Naive B cell (primary cell): ENCODE data around the gene PRKG1. TPM values are rescaled to one million over a fixed set of nuclear protein-coding genes. Genes with fewer than 3 reads are reported as not detected.

ENCODE experiments used
- ATAC-seq, 2 donors: fragments of 150-1000 bp; cut with Tn5 transposase; 2 replicates each; pipeline ENCODE4 v1.10.0; 2021; ENCODE audit warnings: low read depth in 2 of 2, mild to moderate bottlenecking in 2 of 2, moderate library complexity in 2 of 2
- DNase-seq: peaks from one replicate; pipeline ENCODE4 v3.0.0; 2022
- H3K27ac Mint-ChIP-seq, 6 donors: one replicate each; pipeline ENCODE4 v1.8.0; 2020 to 2022; ENCODE audit warnings: mild to moderate bottlenecking in 6 of 6, mixed read lengths in 6 of 6, moderate library complexity in 5 of 6, inconsistent platforms in 2 of 6
- H3K27me3 Mint-ChIP-seq, 3 donors: one replicate each; pipeline ENCODE4 v1.8.0; 2021 to 2022; ENCODE audit warnings: mixed read lengths in 3 of 3, mild to moderate bottlenecking in 1 of 3
- H3K36me3 Mint-ChIP-seq, 2 donors: one replicate each; pipeline ENCODE4 v1.8.0; 2020 to 2022; ENCODE audit warnings: mixed read lengths in 2 of 2, inconsistent platforms in 1 of 2, mild to moderate bottlenecking in 1 of 2
- H3K4me1 Mint-ChIP-seq, 3 donors: one replicate each; pipeline ENCODE4 v1.8.0; 2020 to 2022; ENCODE audit warnings: mixed read lengths in 3 of 3, inconsistent platforms in 1 of 3, mild to moderate bottlenecking in 1 of 3, moderate library complexity in 1 of 3
- H3K4me3 Mint-ChIP-seq, 8 donors: one replicate each; pipeline ENCODE4 v1.8.0; 2020 to 2022; ENCODE audit warnings: mild to moderate bottlenecking in 8 of 8, mixed read lengths in 8 of 8, moderate library complexity in 8 of 8, inconsistent platforms in 2 of 8
- H3K9me3 Mint-ChIP-seq, 7 donors: one replicate each; pipeline ENCODE4 v1.8.0; 2020 to 2022; ENCODE audit warnings: mixed read lengths in 7 of 7, mild to moderate bottlenecking in 5 of 7, inconsistent platforms in 2 of 7, moderate library complexity in 1 of 7
- polyA plus RNA-seq, 6 donors: library from polyadenylated mRNA; unstranded; fragments of 300-500 nt; fragmentation: Illumina TruSeq; gene quantifications; one replicate each; pipeline ENCODE4 v1.2.3, GENCODE V29; 2021; ENCODE audit warnings: low read depth in 6 of 6

Gene PRKG1
- polyA plus RNA-seq, 6 donors from 2014 or later: 0.21 TPM; not detected in 5

DNA sequence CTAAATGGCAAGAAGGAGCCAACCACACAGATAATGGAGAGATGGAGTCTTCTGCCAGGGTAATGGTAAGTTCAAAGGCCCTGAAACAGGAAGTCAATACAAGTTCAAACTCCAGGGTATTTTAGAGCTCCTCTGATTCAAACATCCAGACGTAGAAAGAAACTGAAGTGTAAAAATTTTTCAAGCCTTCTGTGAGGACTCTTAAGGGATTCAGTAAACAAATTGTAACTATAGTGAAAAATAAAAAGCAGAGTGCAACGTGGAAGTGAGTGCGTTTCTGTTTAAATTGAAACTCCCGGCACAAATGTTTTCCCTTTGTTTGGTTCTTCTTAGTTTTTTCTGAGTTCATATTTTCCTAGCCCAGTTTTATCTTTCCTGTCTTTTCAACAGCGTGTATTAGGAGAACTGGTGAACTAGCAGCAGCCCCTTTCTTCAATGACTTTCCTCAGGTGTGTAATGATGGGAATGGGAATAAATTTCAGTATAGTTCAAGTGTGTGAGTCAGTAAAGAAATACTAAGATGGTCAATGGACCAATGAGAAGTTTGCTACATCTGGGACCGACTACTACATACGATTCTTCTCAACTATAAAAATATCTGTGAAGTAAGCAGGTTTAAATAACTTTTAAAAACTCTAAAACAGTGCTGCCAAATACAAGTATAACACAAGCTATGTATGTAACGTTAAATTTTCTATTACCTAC lies 326.3 kb downstream of the PRKG1 start:
- Mint-ChIP-seq H3K9me3 (no peaks in the 10 kb centered on the region), H3K4me1 (no peaks in the 10 kb centered on the region), H3K27me3 (no peaks in the 10 kb centered on the region), H3K27ac (no peak overlapping the region), H3K4me3 (no peak overlapping the region), H3K36me3 (no peaks in the 10 kb centered on the region)
- no peak for DNase-seq
- no peak for ATAC-seq

DNA sequence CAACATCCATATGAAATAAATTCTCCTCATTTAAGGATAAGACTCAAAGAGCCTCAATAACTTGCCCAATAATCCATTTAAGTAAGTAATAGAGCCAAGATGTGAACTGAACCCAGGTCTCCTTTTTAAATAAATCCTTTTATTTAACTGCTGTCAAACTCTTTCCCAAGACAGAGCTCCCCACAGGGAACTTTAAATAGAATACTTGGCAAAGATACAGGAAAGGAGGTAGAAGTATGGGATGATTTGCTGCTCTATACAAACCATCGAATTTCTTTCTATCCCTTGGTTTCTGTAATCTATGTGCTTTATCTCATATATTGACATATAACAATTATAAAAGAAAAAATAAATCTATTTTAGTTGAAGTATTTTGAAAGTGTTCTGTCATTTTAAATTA lies 329.2 kb downstream of the PRKG1 start:
- ATAC-seq (no peak), DNase-seq (no peak)
- no peak overlapping the region for H3K27ac Mint-ChIP-seq
- H3K4me1 Mint-ChIP-seq: no peaks in the 10 kb centered on the region
- no peaks in the 10 kb centered on the region for H3K27me3 Mint-ChIP-seq
- H3K36me3 Mint-ChIP-seq: no peaks in the 10 kb centered on the region
- H3K4me3 Mint-ChIP-seq: no peak overlapping the region
- H3K9me3 Mint-ChIP-seq: no peaks in the 10 kb centered on the region

DNA sequence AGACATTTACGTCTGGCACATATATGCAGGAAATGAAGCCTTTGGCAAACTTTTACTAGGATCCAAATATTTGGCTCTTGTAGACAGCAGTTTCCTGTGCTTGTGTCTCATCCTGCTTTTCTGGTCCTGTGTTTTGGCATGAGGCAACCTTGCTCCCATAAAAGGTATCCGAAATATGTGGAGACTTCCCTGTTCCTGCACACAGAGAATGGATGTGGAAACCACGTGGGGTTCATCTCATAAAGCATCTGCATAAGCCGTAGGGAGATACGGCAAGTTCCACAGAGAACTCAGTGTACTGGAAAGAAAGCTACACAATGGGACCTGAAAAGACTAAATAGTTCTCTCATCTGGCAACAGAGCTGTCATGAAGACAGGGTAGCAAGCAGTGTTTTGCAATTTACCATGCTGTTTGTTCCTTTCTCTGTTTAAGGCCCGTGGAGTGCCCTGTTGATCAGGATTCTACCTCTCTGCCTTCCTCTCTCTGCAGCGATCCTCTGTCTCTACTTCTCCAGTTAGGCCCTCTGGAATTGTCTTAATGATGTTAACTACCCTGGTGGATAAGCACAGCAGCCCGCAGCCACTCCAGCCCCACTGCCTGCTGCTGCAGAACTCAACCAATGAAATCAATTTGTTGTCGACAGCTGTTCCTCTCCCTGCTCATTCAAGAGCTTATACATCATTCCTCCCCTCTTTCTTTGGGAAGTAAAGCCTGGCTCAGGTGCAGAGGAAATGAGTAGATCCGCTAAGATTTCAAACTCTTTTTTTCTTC lies 331.5 kb downstream of the PRKG1 start:
- ATAC-seq (no peak), DNase-seq (no peak)
- no peaks in the 10 kb centered on the region for H3K4me1 Mint-ChIP-seq
- no peak overlapping the region for H3K27ac Mint-ChIP-seq
- H3K36me3 Mint-ChIP-seq: no peaks in the 10 kb centered on the region
- no peak overlapping the region for H3K4me3 Mint-ChIP-seq
- H3K27me3 Mint-ChIP-seq: no peaks in the 10 kb centered on the region
- no peaks in the 10 kb centered on the region for H3K9me3 Mint-ChIP-seq

DNA sequence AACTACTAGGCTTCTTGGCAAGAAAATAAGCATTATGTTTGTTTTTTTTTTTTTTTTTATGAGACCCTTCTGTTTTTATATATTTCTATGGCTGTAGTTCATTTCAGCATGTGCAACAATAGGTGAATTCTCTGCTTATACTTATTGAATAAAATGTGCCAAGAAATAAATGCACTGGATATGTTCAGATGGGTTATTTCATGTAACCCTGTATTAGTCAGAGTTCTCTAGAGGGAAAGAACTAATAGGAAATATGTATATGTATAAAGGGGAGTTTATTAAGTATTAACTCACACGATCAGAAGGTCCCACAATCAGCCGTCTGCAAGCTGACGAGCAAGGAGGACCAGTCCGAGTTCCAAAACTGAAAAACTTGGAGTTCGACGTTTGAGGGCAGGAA lies 332.3 kb downstream of the PRKG1 start:
- Mint-ChIP-seq H3K4me3 (no peak overlapping the region), H3K27me3 (no peaks in the 10 kb centered on the region), H3K9me3 (no peaks in the 10 kb centered on the region), H3K4me1 (no peaks in the 10 kb centered on the region), H3K36me3 (no peaks in the 10 kb centered on the region), H3K27ac (no peak overlapping the region)
- DNase-seq: no peak
- no peak for ATAC-seq

DNA sequence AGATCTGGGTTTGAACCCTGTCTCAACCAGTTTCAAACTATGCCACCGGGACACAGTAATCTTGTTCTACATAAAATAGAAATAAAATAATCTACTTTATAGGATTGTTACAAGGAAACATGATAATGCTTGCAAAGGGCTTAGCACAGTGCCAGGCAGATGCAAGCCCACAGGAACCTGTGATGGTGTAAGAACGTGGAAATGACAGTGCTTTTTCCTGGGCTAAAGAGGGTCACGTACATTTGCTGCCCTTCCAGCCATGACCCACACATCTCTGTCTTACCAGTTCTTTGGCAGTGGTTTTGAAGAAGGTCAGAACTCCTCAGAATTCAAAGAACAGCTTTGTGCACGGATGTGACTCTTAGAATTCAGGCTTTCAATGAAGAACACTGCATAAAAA lies 342.2 kb downstream of the PRKG1 start:
- no peaks in the 10 kb centered on the region for H3K36me3 Mint-ChIP-seq
- DNase-seq (no peak), ATAC-seq (no peak)
- no peaks in the 10 kb centered on the region for H3K4me1 Mint-ChIP-seq
- H3K4me3 Mint-ChIP-seq: no peak overlapping the region
- no peak overlapping the region for H3K27ac Mint-ChIP-seq
- H3K27me3 Mint-ChIP-seq: peaks cover 0 to 6% (median 0%) of the 10 kb centered on the region in 3 donors
- H3K9me3 Mint-ChIP-seq: peaks cover 0 to 2% (median 0%) of the 10 kb centered on the region in 7 donors

DNA sequence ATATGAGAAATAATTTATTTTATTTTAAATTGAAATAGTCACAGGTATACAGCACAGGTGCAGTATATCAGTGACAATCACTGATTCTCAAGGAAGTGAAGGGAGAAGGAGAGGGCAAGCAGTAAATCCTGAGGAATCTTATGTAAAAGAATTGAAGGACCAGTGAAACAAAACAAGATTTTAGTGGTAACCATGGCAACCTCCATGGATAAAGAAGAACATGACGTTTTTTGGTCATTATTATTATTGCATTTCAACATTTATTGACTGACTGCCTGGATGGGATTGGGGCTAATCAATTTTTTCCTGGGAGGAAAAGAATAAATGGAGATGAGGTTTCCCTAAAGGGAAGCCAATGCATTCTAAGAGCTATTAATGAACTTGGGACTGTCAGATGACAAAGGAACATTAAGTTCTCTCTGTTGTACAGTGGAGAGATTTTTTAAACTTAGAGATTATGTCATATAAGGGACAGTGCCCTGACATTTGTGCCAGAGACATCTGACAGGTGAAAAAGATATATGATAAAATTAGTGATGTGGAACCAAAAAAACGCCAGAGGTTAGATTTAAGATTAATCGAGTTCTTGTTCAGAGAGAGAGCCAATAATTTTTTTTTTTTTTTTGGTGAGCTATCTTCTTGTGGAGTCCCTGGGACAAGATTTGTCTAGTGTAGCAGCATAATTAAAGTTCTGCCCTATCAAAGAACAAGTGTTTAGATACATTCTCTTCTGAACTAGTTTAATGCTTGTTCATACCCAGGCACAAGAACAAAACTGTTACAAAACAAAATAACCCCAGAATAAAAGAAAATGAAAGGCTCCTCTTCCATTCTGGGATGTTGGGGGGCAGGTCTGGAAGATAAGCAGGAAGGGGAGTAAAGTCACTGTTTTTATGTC lies 345.2 kb downstream of the PRKG1 start:
- H3K36me3 Mint-ChIP-seq: no peaks in the 10 kb centered on the region
- H3K4me1 Mint-ChIP-seq: peaks cover 0 to 6% (median 2%) of the 10 kb centered on the region in 3 donors
- H3K27me3 Mint-ChIP-seq: peaks cover 0 to 14% (median 5%) of the 10 kb centered on the region in 3 donors
- DNase-seq: no peak
- no peak for ATAC-seq
- no peak overlapping the region for H3K4me3 Mint-ChIP-seq
- peaks cover 0 to 4% (median 0%) of the 10 kb centered on the region in 7 donors for H3K9me3 Mint-ChIP-seq
- H3K27ac Mint-ChIP-seq: peak overlapping the region in 1 of 6 donors; percentile 49

DNA sequence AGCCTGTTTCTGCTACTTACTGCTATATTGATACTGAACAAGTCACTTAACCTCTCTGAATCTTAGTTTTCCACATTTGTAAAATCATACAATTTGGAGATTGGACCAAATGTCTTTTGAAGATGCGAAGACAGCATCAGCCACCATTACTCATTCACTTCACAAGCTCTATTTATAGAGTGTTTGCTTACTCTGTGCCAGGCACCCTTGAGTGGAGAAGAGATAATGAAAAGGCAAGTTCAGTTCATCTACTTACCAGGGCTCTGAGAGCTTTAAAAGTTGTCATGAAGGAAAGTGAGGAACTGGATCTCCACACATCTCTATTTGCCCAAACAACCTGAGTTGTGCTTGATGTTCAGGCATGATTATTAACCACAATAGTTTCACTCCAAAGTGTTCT lies 347.6 kb downstream of the PRKG1 start:
- Mint-ChIP-seq H3K27me3 (peaks cover 5 to 14% (median 6%) of the 10 kb centered on the region in 3 donors), H3K27ac (no peak overlapping the region), H3K9me3 (peaks cover 0 to 4% (median 0%) of the 10 kb centered on the region in 7 donors), H3K36me3 (no peaks in the 10 kb centered on the region), H3K4me1 (peaks cover 0 to 6% (median 2%) of the 10 kb centered on the region in 3 donors), H3K4me3 (no peak overlapping the region)
- DNase-seq: no peak
- no peak for ATAC-seq

DNA sequence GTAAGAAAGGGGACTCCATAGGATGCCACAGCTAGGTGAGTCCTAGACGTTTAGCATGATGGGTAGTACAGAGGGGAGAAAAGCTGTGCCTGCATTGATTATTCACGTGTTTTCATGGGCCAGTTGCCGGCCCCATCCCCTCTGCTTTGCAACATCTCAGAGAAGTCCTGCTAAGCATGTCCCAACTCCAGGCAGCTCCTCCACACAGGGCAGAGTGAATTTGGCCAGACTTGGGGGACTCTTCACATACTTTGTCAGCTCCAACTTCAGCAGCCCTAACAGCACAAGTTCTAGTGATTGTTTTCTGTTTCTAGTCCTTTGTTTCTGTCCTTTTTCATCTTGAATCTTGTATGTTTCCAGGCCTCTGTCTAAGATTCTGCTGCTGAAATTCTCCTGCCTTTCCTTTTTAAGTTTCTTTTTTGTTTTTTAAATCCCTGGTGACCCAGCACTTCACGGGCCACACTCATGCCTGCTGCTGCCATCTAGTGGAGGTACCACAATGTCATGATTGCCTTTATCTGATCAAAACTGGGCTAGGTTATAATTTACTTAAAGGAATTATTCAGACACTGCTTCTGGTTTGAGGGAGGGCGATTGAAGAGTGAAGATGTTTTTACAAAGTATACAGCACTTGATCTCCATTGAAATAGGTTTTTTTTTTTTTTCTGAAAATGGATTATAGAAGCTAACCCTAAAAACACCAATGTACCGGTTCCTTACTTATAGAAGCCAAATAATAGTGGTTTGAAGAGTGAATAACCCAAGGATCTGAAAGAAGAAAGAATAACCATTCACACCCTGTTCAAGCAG lies 348.2 kb downstream of the PRKG1 start:
- ATAC-seq (no peak), DNase-seq (no peak)
- Mint-ChIP-seq H3K27ac (no peak overlapping the region), H3K36me3 (no peaks in the 10 kb centered on the region), H3K4me3 (no peak overlapping the region), H3K27me3 (peaks cover 5 to 14% (median 8%) of the 10 kb centered on the region in 3 donors), H3K9me3 (peaks cover 0 to 4% (median 0%) of the 10 kb centered on the region in 7 donors), H3K4me1 (peaks cover 0 to 6% (median 2%) of the 10 kb centered on the region in 3 donors)

DNA sequence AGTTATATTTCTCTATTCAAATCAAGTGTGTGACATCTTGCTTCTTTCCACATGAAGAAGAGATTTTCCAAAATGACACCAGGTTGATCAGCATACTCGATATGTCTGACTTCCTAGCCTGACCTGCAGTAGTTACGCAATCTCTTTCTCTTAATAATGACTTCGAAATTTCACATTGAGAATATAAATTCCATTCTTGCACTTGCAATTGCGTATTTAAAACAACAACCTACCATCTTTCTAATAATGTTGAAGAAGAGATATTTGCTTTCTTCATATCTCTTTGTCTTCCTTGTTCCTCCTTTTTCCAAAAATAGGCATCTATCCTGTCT lies 348.8 kb downstream of the PRKG1 start:
- no peak overlapping the region for H3K27ac Mint-ChIP-seq
- H3K27me3 Mint-ChIP-seq: peaks cover 5 to 14% (median 8%) of the 10 kb centered on the region in 3 donors
- H3K4me3 Mint-ChIP-seq: no peak overlapping the region
- peaks cover 0 to 6% (median 2%) of the 10 kb centered on the region in 3 donors for H3K4me1 Mint-ChIP-seq
- no peak for DNase-seq
- no peak for ATAC-seq
- peaks cover 0 to 4% (median 0%) of the 10 kb centered on the region in 7 donors for H3K9me3 Mint-ChIP-seq
- no peaks in the 10 kb centered on the region for H3K36me3 Mint-ChIP-seq

DNA sequence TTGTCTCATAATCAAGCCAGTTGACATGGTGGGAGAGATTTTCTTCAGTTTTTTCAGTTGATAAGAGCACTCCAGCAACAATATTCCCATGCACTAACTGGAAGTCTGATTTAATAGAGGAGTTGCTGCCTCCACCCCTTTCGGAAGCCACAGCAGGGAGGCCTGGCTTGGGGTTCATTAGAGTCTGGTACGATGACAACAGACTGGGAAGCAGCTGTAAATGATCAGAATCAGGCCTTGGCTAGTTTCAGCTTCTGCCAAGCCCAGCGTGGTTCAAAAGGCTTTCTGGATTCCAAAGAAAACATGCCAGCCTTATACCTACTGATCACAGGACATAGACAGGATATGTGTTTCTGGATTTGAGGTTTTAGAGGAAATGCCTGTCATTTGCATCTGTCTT lies 351.1 kb downstream of the PRKG1 start:
- no peak overlapping the region for H3K4me3 Mint-ChIP-seq

DNA sequence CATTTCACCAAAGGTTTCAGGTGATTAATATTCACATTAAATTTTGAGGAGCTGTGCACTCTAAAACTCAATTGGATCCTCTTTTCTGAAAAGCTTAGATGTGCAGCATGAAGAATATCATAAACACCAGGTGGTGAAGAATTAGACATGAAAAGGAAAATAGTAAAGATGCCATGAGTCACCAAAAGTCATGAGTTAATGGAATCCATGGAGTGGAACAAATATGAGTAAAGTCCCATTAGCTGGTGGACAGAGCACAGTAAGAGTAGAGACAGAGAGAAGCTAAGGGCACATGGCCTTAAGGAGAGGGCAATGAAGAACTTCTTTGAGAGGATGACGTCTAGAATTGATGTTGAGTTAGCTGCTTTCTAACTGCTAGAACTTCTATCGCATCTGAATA lies 353.5 kb downstream of the PRKG1 start:
- DNase-seq: no peak
- H3K36me3 Mint-ChIP-seq: no peaks in the 10 kb centered on the region
- peaks cover 5 to 13% (median 8%) of the 10 kb centered on the region in 3 donors for H3K27me3 Mint-ChIP-seq
- no peak for ATAC-seq
- H3K4me3 Mint-ChIP-seq: no peak overlapping the region
- peaks cover 0 to under 1% (median 0%) of the 10 kb centered on the region in 3 donors for H3K4me1 Mint-ChIP-seq
- no peaks in the 10 kb centered on the region for H3K9me3 Mint-ChIP-seq
- H3K27ac Mint-ChIP-seq: no peak overlapping the region

More for the DNA sequence above, 351.1 kb downstream of the PRKG1 start:
- ATAC-seq (no peak), DNase-seq (no peak)
- peaks cover 5 to 11% (median 8%) of the 10 kb centered on the region in 3 donors for H3K27me3 Mint-ChIP-seq
- no peak overlapping the region for H3K27ac Mint-ChIP-seq
- H3K9me3 Mint-ChIP-seq: peaks cover 0 to 4% (median 0%) of the 10 kb centered on the region in 7 donors
- no peaks in the 10 kb centered on the region for H3K36me3 Mint-ChIP-seq
- peaks cover 0 to 6% (median 2%) of the 10 kb centered on the region in 3 donors for H3K4me1 Mint-ChIP-seq

DNA sequence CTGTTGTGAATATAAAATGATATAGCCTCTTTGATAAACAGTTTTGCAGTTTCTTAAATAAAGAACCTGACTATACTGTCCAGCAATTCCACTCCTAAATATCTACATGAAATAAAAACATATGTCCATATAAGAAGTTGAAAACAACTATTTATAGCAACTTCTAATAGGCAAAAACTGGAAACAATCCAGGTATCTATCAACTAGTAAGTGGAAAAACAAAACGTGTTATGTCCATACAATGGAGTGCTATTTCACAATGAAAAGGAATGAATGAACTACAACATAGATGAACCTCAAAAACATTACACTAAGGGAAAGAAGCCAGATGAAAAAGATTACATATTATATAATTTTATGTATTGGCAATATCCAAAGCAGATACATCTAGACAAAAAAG lies 356.2 kb downstream of the PRKG1 start:
- H3K4me3 Mint-ChIP-seq: no peak overlapping the region
- no peaks in the 10 kb centered on the region for H3K9me3 Mint-ChIP-seq
- H3K27me3 Mint-ChIP-seq: peaks cover 0 to 13% (median 8%) of the 10 kb centered on the region in 3 donors
- DNase-seq: no peak
- H3K4me1 Mint-ChIP-seq: no peaks in the 10 kb centered on the region
- no peak overlapping the region for H3K27ac Mint-ChIP-seq
- ATAC-seq: no peak
- H3K36me3 Mint-ChIP-seq: no peaks in the 10 kb centered on the region
